ENCODE measurements around the gene TTC28.

The TTC28 gene

GRCh38 chr22:28441720-28442263 is 237.8 kb downstream of the TTC28 start:
- no peak for DNase-seq
- no peak for ATAC-seq

GRCh38 chr22:28440592-28441390 is 238.8 kb downstream of the TTC28 start:
- DNase-seq (no peak), ATAC-seq (no peak)

GRCh38 chr22:28438183-28438768 is 241.4 kb downstream of the TTC28 start:
- ATAC-seq (no peak), DNase-seq (no peak)

- DNase-seq (no peak), ATAC-seq (no peak)
These were observed 243.7 kb downstream of the TTC28 start for GRCh38 chr22:28435982-28436381.

- ATAC-seq, result no peak
- DNase-seq, result no peak
These were observed 244.4 kb downstream of the TTC28 start for GRCh38 chr22:28435140-28435768.

- no peak for DNase-seq
- no peak for ATAC-seq
These were observed 249.1 kb downstream of the TTC28 start for GRCh38 chr22:28430466-28431025.

GRCh38 chr22:28429711-28430110 is 249.9 kb downstream of the TTC28 start:
- DNase-seq (no peak), ATAC-seq (no peak)

- no peak for ATAC-seq
- no peak for DNase-seq
These were observed 251.4 kb downstream of the TTC28 start for GRCh38 chr22:28428271-28428670.

GRCh38 chr22:28426346-28427132 is 253.1 kb downstream of the TTC28 start:
- no peak for ATAC-seq
- no peak for DNase-seq

GRCh38 chr22:28425211-28425610 is 254.4 kb downstream of the TTC28 start:
- no peak for ATAC-seq
- no peak for DNase-seq

GRCh38 chr22:28424427-28425080 is 255.1 kb downstream of the TTC28 start:
- ATAC-seq (no peak), DNase-seq (no peak)

GRCh38 chr22:28419919-28420318 is 259.7 kb downstream of the TTC28 start:
- DNase-seq, result no peak

GRCh38 chr22:28418008-28418407 is 261.6 kb downstream of the TTC28 start:
- ATAC-seq, result no peak
- no peak for DNase-seq

More at GRCh38 chr22:28419919-28420318, 259.7 kb downstream of the TTC28 start:
- ATAC-seq, result no peak

- no peak for ATAC-seq
- DNase-seq, result no peak
These were observed 262.2 kb downstream of the TTC28 start for GRCh38 chr22:28417431-28417830.

- no peak for ATAC-seq
- DNase-seq, result no peak
These were observed 264.7 kb downstream of the TTC28 start for GRCh38 chr22:28414913-28415312.

GRCh38 chr22:28413612-28414399 is 265.8 kb downstream of the TTC28 start:
- DNase-seq, result no peak
- ATAC-seq, result no peak

GRCh38 chr22:28412109-28412508 is 267.5 kb downstream of the TTC28 start:
- no peak for DNase-seq
- ATAC-seq, result no peak

- no peak for DNase-seq
- ATAC-seq, result no peak
These were observed 268.5 kb downstream of the TTC28 start for GRCh38 chr22:28411125-28411524.

- DNase-seq (no peak), ATAC-seq (no peak)
These were observed 269.4 kb downstream of the TTC28 start for GRCh38 chr22:28410050-28410816.

GRCh38 chr22:28408709-28409108 is 270.9 kb downstream of the TTC28 start:
- DNase-seq (no peak), ATAC-seq (no peak)

Data from stimulated activated naive CD8-positive, alpha-beta T cell treated with anti-CD3 and anti-CD28 coated beads, Interleukin-15, Interleukin-2, amounts not matched to agents 100 U/mL and 50 U/mL, for 24 hours (primary cell).